T-helper 1 cell (primary cell): Measurements from ENCODE around the gene ANKMY1.
"Not testable (repeated sequence)": the region's sequence is repeated elsewhere in the genome, so short reads cannot be mapped to it uniquely, and the experiment has no call there.

Experiments used
- DNase-seq, 5 donors: peaks; one replicate each; pipeline ENCODE4 v3.0.0-alpha.2; 2012 to 2020

The ANKMY1 gene

DNA sequence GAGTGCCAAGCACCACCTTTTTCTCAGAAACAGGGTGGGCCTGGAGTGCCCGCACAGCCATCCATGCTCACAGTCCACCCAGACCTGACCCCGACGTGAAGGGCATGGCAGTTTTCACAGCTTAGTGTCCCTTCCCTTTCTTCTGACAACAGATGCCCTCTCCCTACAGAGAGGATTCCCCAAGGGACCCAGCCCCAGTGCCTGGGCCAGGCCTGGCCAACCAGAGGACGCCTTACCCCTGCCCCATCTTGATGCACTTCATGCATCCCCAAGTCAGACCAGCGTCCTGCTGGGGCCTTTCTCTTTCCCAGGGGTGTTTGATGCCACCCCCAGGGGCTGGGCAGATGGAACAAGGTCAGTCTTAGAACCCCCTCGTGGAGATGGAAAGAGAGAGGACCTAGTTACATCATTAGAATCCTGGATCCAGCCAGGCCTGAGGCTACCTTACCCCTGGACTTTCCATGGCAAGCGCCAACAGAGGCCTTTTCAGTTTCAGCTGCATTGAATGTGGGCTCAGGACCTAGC is 3.8 kb downstream of the ANKMY1 start:
- no peak for DNase-seq

DNA sequence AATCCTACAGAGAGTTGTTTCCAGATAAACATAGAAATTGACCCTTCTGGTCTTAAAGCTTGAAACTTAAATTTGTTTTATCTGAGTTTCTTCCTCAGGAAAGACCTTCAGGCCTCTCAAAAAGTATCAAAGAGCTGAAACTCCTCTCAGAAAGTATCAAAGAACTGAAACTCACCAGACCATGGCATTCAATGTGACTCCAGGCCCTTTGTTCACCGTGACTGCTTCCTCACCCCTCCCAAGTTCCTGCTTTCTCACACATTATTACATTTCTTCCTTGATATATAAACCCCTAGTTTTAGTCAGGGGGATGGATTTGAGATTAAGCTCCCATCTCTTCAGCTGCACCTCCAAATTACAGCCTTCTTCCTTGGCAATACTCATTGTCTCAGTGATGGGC is 6.0 kb downstream of the ANKMY1 start:
- DNase-seq, result no peak

DNA sequence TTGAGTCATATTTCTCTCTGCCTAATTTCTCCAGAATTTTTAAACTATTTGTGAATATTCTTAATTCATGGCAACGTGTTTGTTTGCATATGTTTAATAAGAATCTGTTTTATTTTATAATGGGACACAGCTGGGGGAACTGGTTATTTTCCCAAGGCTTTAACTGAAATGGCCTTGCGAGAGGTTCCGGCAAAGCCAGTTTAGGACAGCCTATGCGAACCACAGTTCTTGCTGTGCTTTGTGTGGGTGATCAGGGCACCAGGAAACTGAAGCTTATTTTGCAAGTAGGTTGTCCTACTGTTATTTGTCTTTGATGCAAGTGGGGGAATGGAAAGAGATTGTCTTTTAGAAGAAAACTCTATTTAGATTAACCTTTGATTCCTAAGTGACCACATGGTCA is 6.5 kb downstream of the ANKMY1 start:
- DNase-seq, result no peak

GRCh38 chr2:240539906-240540305 is 17.9 kb downstream of the ANKMY1 start:
- DNase-seq, result no peak

DNA sequence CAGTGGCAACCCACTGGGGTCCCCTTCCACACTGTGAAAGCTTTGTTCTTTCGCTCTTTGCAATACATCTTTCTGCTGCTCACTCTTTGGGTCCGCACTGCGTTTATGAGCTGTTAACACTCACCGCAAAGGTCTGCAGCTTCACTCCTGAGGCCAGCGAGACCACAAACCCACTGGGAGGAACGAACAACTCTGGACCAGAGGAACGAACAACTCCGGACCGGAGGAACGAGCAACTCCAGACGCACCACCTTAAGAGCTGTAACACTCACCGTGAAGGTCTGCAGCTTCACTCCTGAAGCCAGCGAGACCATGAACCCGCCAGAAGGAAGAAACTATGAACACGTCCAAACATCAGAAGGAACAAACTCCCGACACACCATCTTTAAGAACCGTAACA is 18.7 kb downstream of the ANKMY1 start:
- DNase-seq, result not testable (repeated sequence)

- DNase-seq, result no peak
These were observed 19.6 kb downstream of the ANKMY1 start for GRCh38 chr2:240538031-240538780.

GRCh38 chr2:240532031-240532775 is 25.6 kb downstream of the ANKMY1 start:
- no peak for DNase-seq

GRCh38 chr2:240531038-240531437 is 26.8 kb downstream of the ANKMY1 start:
- no peak for DNase-seq

DNA sequence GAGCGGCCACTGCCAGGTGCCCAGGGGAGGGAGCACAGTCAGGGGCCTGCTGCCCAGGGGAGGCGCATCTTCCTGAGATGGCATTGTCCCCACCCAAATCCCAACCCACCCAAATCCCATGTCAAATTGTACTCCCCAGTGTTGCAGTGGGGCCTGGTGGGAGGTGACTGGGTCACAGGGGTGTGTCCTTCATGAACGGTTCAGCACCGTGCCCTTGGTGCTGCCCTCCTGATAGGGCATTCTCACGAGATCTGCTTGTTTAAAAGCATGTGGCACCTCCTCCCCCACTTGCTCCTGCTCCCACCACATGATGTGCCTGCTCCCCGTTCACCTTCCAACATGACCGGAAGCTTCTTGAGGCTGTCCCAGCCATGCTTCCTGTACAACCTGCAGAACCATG is 27.6 kb downstream of the ANKMY1 start:
- no peak for DNase-seq

GRCh38 chr2:240529344-240529999 is 28.3 kb downstream of the ANKMY1 start:
- DNase-seq, result no peak

GRCh38 chr2:240528406-240529040 is 29.3 kb downstream of the ANKMY1 start:
- no peak for DNase-seq

DNA sequence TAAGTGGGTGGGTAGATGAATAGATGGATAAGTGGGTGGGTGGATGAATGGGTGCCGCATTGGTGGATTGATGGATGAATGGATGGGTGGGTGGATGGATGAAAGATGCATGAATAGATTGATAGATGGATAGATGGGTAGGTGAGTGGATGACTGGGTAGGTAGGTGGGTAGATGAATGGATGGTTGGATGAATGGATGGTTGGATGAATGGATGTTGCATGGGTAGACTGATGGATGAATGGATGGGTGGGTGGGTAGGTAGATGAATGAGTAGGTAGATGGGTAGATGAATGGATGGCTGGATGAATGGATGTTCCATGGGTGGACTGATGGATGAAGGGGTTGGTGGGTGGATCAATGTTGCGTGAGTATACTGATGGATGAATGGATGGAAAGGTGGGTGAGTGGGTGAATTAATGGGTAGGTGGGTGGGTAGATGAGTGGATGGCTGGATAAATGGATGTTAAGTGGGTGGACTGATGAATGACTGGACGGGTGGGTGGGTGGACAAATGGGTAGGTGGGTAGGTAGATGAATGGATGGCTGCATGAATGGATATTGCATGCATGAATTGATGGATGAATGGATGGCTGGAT is 30.5 kb downstream of the ANKMY1 start:
- DNase-seq, result no peak

- DNase-seq, result no peak
These were observed 31.3 kb downstream of the ANKMY1 start for GRCh38 chr2:240526521-240526920.

DNA sequence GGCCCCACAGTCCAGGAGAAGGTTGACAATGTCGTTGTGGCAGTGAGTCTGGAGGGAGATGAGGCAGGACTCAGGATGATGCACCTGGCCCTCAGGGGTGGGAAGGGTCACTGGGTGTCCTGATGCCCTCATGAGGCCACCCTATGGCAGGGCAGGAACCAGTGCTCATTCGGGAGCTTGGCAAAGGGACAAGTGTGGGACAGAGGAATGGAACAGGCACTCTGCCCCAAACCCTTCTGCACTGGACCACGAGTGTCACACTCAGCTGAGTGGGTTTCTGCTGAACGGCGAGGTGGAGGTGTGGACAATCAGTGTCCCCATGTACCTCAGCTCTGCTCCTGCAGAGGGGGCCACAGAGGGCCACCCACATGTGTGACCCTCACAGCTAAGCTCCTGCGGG is 32.0 kb downstream of the ANKMY1 start:
- no peak for DNase-seq

DNA sequence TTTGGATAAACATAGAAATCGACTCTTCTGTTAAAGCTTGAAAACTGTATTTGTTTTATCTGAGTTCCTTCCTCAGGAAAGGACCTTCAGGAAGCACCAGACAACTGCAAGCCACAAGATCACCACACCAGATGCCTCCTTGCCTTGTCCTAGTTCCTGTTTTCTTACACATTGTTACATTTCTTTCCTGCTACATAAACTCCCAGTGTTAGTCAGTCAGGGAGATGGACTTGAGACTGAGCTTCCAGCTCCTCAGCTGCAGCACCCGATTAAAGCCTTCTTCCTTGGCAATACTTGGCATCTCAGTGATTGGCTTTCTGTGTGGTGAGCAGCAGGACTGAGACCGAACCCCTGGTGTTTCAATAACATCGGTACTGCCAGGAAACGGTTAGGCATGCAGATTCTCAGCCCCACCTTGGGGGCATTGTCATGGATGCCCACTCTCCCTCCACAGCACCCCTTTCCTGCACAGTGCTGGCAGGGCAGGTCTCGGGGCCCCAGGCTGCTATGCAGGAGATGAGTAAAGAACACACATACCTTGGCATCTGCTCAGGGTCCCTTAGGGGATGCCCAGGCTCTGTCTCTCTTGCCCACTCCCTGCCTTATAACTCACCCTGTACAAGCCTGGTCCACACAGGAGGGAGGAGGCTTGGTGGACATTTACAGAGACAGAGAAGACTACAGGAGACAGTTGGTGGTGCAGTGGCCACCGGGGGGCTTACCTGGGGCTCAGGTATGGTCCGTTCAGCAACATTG is 32.6 kb downstream of the ANKMY1 start:
- DNase-seq, result no peak

DNA sequence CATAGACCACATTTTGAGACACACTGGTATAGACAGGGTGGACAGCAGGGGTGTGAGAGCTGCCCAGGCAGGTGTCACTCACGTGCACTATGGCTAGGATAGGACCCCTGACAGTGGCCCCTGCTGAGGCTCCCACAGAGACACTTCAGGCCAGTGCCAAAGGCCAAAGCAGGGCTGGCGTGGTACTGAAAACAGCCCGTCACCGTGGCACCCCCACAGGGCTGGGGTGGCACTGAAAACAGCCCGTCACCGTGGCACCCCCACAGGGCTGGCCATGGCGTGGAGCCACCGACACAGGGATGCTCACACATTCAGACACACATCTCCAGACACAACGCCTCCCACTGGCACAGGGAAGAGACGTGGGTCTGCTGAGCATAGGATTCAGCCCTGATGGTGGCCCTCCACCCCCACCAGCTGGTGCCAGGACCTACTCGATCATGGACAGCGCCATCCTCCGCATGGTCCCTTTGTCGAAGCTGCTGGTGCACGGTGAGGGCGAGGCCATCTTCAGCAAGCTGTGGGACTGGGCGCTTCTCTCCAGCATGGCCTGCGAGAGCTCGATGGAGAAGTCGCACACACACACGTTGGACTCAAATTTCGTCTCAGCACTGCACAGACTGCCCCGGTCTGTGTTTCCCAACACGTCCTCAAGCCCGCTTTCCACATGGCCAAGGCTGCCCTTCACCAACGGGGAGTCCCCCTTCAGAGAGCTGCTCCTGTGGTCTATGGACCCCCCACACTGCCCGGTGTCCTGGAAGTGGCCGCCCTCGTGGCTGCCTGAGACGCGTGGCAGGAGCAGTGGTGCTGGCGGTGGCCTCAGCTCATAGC is 34.1 kb downstream of the ANKMY1 start:
- no peak for DNase-seq

GRCh38 chr2:240522406-240522805 is 35.4 kb downstream of the ANKMY1 start:
- no peak for DNase-seq

GRCh38 chr2:240521885-240522284 is 35.9 kb downstream of the ANKMY1 start:
- DNase-seq, result not testable (repeated sequence)

- no peak for DNase-seq
These were observed 36.8 kb downstream of the ANKMY1 start for GRCh38 chr2:240520974-240521350.

DNA sequence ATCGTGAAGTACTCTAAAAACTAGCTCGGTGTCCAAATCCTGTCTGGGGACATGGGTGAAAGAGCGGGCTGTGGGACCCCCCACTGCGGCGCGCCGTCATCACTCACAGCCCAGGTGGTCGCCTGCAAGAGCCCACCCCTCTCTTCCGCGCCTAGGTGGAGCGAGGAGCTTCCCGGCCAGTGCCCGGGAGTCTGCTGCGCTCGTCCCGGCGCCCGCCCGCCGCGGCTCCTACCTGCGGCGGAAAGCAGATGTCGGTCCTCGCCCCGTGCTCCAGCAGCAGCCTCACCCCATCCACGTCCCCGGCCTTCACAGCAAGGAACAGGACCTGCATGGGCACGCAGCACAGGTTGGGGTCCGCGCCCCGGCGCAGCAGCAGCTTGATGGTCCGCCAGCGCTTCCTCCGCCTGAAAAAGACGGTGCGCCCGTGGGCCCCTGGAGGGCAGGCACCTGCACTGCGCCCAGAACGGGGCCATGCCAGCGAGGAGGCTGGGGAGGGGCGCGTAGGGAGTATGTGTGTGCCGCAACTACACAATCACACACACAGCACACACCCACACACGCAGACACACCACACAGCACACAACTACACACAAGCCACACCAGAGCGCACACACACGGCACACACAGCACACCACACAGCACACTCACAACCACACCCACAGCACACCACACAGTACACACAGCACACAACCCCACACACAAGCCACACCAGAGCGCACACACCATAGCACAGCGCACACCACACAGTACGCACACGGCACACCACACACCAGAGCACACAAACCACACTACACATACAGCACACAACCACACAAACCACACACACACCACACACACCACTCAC is 37.4 kb downstream of the ANKMY1 start:
- DNase-seq, result no peak
